GM19240 (cell line): ENCODE data around the gene HLA-B.
A peak's percentile ranks its signal among the peaks of the same experiment; 100 is the strongest.
"Not testable (repeated sequence)": the region's sequence is repeated elsewhere in the genome, so short reads cannot be mapped to it uniquely, and the experiment has no call there.

Source experiments
- DNase-seq: peaks from one replicate; pipeline ENCODE4 v3.0.0; 2011; ENCODE audit warnings: low spot score; ENCODE audit not compliant: insufficient read length

The HLA-B gene

GRCh38 chr6:31356946-31357466, at the start of gene HLA-B:
Gene HLA-B, minus strand, starts transcription at chr6:31357179. Its CDS starts 21 bp downstream, at chr6:31357158.
- DNase-seq, result no peak

- no peak for DNase-seq
Observed at GRCh38 chr6:31405996-31406395, 49.0 kb upstream of the HLA-B start.

- DNase-seq, result not testable (repeated sequence)
Observed at GRCh38 chr6:31404061-31404364, 47.0 kb upstream of the HLA-B start.

- peak; percentile 67 for DNase-seq
Observed at GRCh38 chr6:31403283-31404060, 46.5 kb upstream of the HLA-B start, which contains the start of gene MICA. Gene MICA, plus strand, starts transcription at chr6:31403595. Its CDS starts 38 bp downstream, at chr6:31403633.

GRCh38 chr6:31402324-31403282, 45.6 kb upstream of the HLA-B start:
- DNase-seq, result no peak

GRCh38 chr6:31401403-31401802, 44.4 kb upstream of the HLA-B start:
- no peak for DNase-seq

GRCh38 chr6:31400467-31401289, 43.7 kb upstream of the HLA-B start:
- peak; percentile 29 for DNase-seq

- no peak for DNase-seq
Observed at GRCh38 chr6:31399589-31400466, 42.8 kb upstream of the HLA-B start.

GRCh38 chr6:31397901-31398525, 41.0 kb upstream of the HLA-B start:
- DNase-seq, result no peak

- DNase-seq, result not testable (repeated sequence)
Observed at GRCh38 chr6:31397153-31397499, 40.1 kb upstream of the HLA-B start.

- no peak for DNase-seq
Observed at GRCh38 chr6:31396422-31397152, 39.6 kb upstream of the HLA-B start.

- DNase-seq, result no peak
Observed at GRCh38 chr6:31395832-31396231, 38.9 kb upstream of the HLA-B start.

GRCh38 chr6:31394381-31394780, 37.4 kb upstream of the HLA-B start:
- DNase-seq, result no peak

GRCh38 chr6:31393932-31394331, 37.0 kb upstream of the HLA-B start:
- DNase-seq, result no peak

- not testable (repeated sequence) for DNase-seq
Observed at GRCh38 chr6:31389802-31390132, 32.8 kb upstream of the HLA-B start.

- not testable (repeated sequence) for DNase-seq
Observed at GRCh38 chr6:31388916-31389801, 32.2 kb upstream of the HLA-B start.

- DNase-seq, result no peak
Observed at GRCh38 chr6:31386977-31387376, 30.0 kb upstream of the HLA-B start.

GRCh38 chr6:31386099-31386498, 29.1 kb upstream of the HLA-B start:
- DNase-seq, result no peak
